Activated CD4-positive, CD25-positive, alpha-beta regulatory T cell treated with anti-CD3 and anti-CD28 coated beads, Interleukin-2, amount 50 U/mL, for 16 hours (primary cell): ENCODE results near the gene CFAP61.
"Not testable (repeated sequence)": the region's sequence is repeated elsewhere in the genome, so short reads cannot be mapped to it uniquely, and the experiment has no call there.

Source experiments
- DNase-seq: peaks from one replicate; pipeline ENCODE4 v3.0.0-alpha.2; 2020; ENCODE audit warnings: low read depth, low spot score

CFAP61 gene

GRCh38 chr20:20229595-20229994, 177.3 kb downstream of the CFAP61 start:
- no peak for DNase-seq

GRCh38 chr20:20230741-20231140, 178.4 kb downstream of the CFAP61 start:
- DNase-seq = no peak

- no peak for DNase-seq
Measured at GRCh38 chr20:20231528-20232298, 179.4 kb downstream of the CFAP61 start.

- DNase-seq = no peak
Measured at GRCh38 chr20:20233041-20233514, 180.7 kb downstream of the CFAP61 start.

GRCh38 chr20:20235681-20236080, 183.3 kb downstream of the CFAP61 start:
- no peak for DNase-seq

- no peak for DNase-seq
Measured at GRCh38 chr20:20237093-20237959, 185.0 kb downstream of the CFAP61 start.

GRCh38 chr20:20241976-20242375, 189.6 kb downstream of the CFAP61 start:
- DNase-seq = no peak

GRCh38 chr20:20244384-20244783, 192.1 kb downstream of the CFAP61 start:
- not testable (repeated sequence) for DNase-seq

- no peak for DNase-seq
Measured at GRCh38 chr20:20246996-20247633, 194.8 kb downstream of the CFAP61 start.

- no peak for DNase-seq
Measured at GRCh38 chr20:20248620-20249200, 196.4 kb downstream of the CFAP61 start.

GRCh38 chr20:20251317-20251716, 199.0 kb downstream of the CFAP61 start:
- no peak for DNase-seq

GRCh38 chr20:20251836-20252235, 199.5 kb downstream of the CFAP61 start:
- DNase-seq = no peak

GRCh38 chr20:20253039-20253743, 200.9 kb downstream of the CFAP61 start:
- DNase-seq = no peak

- DNase-seq = no peak
Measured at GRCh38 chr20:20253744-20254330, 201.5 kb downstream of the CFAP61 start.

GRCh38 chr20:20255099-20255498, 202.8 kb downstream of the CFAP61 start:
- DNase-seq = no peak

- DNase-seq = no peak
Measured at GRCh38 chr20:20259533-20259932, 207.2 kb downstream of the CFAP61 start.

- no peak for DNase-seq
Measured at GRCh38 chr20:20261159-20261558, 208.8 kb downstream of the CFAP61 start.

- DNase-seq = no peak
Measured at GRCh38 chr20:20265210-20265609, 212.9 kb downstream of the CFAP61 start.

GRCh38 chr20:20266552-20266951, 214.2 kb downstream of the CFAP61 start:
- no peak for DNase-seq

- DNase-seq = no peak
Measured at GRCh38 chr20:20267685-20268370, 215.5 kb downstream of the CFAP61 start.
